ENCODE data around the gene DIAPH2. TPM values are rescaled to one million over a fixed set of nuclear protein-coding genes. Genes with fewer than 3 reads are reported as not detected.
A peak's percentile ranks its signal among the peaks of the same experiment; 100 is the strongest.

DIAPH2 gene
- total and polyA plus RNA-seq, 2 donors (not counting 1 experiment from before 2014, with no cell fraction given), result 4.2 to 32.4 TPM

DNA sequence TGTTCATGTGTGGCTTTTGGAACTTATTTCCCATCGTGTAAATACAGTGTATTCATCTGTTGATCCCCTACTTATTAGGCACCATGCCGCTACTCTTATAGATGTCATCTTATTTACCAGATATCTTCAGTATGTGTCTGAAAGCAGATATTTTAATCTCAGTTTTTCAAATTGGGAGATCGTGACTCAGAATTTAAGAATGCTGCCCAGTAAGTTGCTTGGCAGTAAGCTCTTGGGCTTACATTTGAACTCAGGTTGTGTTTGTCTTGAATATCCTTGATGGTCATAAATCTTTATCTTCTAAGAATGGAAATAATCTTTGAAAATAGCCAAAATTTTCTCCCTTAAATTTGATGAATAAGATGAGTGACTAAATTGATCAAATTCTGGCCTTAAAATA is 153.2 kb downstream of the DIAPH2 start:
- H3K9me3 Mint-ChIP-seq (ENCODE audit: insufficient read depth), result no peaks in the 10 kb centered on the region
- TF ChIP-seq, protein P1, sequence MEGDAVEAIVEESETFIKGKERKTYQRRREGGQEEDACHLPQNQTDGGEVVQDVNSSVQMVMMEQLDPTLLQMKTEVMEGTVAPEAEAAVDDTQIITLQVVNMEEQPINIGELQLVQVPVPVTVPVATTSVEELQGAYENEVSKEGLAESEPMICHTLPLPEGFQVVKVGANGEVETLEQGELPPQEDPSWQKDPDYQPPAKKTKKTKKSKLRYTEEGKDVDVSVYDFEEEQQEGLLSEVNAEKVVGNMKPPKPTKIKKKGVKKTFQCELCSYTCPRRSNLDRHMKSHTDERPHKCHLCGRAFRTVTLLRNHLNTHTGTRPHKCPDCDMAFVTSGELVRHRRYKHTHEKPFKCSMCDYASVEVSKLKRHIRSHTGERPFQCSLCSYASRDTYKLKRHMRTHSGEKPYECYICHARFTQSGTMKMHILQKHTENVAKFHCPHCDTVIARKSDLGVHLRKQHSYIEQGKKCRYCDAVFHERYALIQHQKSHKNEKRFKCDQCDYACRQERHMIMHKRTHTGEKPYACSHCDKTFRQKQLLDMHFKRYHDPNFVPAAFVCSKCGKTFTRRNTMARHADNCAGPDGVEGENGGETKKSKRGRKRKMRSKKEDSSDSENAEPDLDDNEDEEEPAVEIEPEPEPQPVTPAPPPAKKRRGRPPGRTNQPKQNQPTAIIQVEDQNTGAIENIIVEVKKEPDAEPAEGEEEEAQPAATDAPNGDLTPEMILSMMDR (IDR thresholded peaks at IDR 0.05), result no peak
- no peak for TF ChIP-seq EZH2 (IDR thresholded peaks at IDR 0.05; ENCODE audit: borderline replicate concordance, insufficient read depth, low read depth, low read length, poor library complexity, severe bottlenecking)
- intact Hi-C loops (cut with micrococcal nuclease), result no loop called here
- no peak overlapping the region for H2AFZ ChIP-seq (ENCODE audit: insufficient read depth, low read depth, low read length, poor library complexity, severe bottlenecking)
- POLR2A ChIA-PET, result no interaction called here
- H3K4me3 ChIP-seq (ENCODE audit: control extremely low read depth in 1 of 5, extremely low read depth in 1 of 5, insufficient read depth in 1 of 5, low read depth in 2 of 5, low read length in 4 of 5), result no peak overlapping the region
- H3K9ac ChIP-seq (ENCODE audit: low read length), result no peak overlapping the region
- no peaks in the 10 kb centered on the region for H3K27me3 Mint-ChIP-seq
- no peak for DNase-seq
- peaks cover 16% of the 10 kb centered on the region for H3K4me1 Mint-ChIP-seq
- peaks cover 6 to 20% of the 10 kb centered on the region in 2 donors for H3K4me1 ChIP-seq (ENCODE audit: control insufficient read depth in 2 of 2, insufficient read depth in 2 of 2, low read length in 2 of 2)
- H3K79me2 ChIP-seq (ENCODE audit: control insufficient read depth, insufficient read depth, low read length), result peaks cover 3% of the 10 kb centered on the region
- no peaks in the 10 kb centered on the region for H4K20me1 ChIP-seq (ENCODE audit: control insufficient read depth, insufficient read depth, low read length, poor library complexity, severe bottlenecking)
- H3K27me3 ChIP-seq (replicated peaks in 1 of 4; ENCODE audit: control extremely low read depth in 1 of 4, control insufficient read depth in 3 of 4, insufficient read depth in 4 of 4, low read length in 3 of 4), result no peaks in the 10 kb centered on the region
- WGBS (ENCODE audit: insufficient coverage), result no CpG with 5 or more reads among the region's 3 CpGs
- CTCF ChIA-PET, result no interaction called here
- peak overlapping the region; percentile 7 for H3K4me3 Mint-ChIP-seq
- no peak for ATAC-seq (ENCODE audit: low read depth)
- no peak overlapping the region for H3K27ac ChIP-seq (ENCODE audit: low read length in 2 of 2)
- peak overlapping the region; percentile 15 for H3K4me2 ChIP-seq (replicated peaks; ENCODE audit: low read depth, low read length, poor library complexity, severe bottlenecking)
- H3K27ac Mint-ChIP-seq, result no peak overlapping the region
- no peaks in the 10 kb centered on the region for H3K36me3 ChIP-seq (replicated peaks in 1 of 2; ENCODE audit: control extremely low read depth in 1 of 2, control insufficient read depth in 1 of 2, extremely low read depth in 1 of 2, insufficient read depth in 2 of 2, low read length in 1 of 2)
- no peaks in the 10 kb centered on the region for H3K9me3 ChIP-seq (ENCODE audit: control extremely low read depth in 1 of 3, control insufficient read depth in 2 of 3, insufficient read depth in 1 of 3, low read length in 2 of 3)

DNA sequence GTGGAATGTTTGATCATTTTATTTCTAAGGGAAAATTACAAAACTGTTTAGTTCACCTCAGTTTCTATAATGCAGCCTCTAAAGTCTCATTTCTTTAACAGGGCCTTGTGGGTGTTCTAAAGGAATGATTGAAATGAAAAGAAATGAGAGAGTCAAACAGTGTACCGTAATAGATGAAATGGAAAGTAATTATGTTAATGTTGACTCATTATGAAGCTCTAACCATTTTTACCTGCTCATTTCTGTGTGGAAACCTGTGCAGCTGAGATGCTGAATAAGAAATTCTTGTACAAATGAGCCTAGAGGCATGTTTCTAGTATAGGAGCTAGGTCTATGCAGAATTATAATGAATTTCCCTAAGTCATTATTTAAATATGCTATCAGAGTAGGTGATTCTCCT is 153.9 kb downstream of the DIAPH2 start:
- no peaks in the 10 kb centered on the region for H3K27me3 Mint-ChIP-seq
- Histone ChIP-seq H3K27ac (ENCODE audit: low read length in 2 of 2) (no peak overlapping the region), H3K9me3 (ENCODE audit: control extremely low read depth in 1 of 3, control insufficient read depth in 2 of 3, insufficient read depth in 1 of 3, low read length in 2 of 3) (no peaks in the 10 kb centered on the region), H3K79me2 (ENCODE audit: control insufficient read depth, insufficient read depth, low read length) (peaks cover 3% of the 10 kb centered on the region), H3K36me3 (replicated peaks in 1 of 2; ENCODE audit: control extremely low read depth in 1 of 2, control insufficient read depth in 1 of 2, extremely low read depth in 1 of 2, insufficient read depth in 2 of 2, low read length in 1 of 2) (no peaks in the 10 kb centered on the region), H3K4me3 (ENCODE audit: control extremely low read depth in 1 of 5, extremely low read depth in 1 of 5, insufficient read depth in 1 of 5, low read depth in 2 of 5, low read length in 4 of 5) (no peak overlapping the region), H3K4me1 (ENCODE audit: control insufficient read depth in 2 of 2, insufficient read depth in 2 of 2, low read length in 2 of 2) (peaks cover 6 to 20% of the 10 kb centered on the region in 2 donors), H3K4me2 (replicated peaks; ENCODE audit: low read depth, low read length, poor library complexity, severe bottlenecking) (no peak overlapping the region), H3K9ac (ENCODE audit: low read length) (no peak overlapping the region), H2AFZ (ENCODE audit: insufficient read depth, low read depth, low read length, poor library complexity, severe bottlenecking) (no peak overlapping the region), H3K27me3 (replicated peaks in 1 of 4; ENCODE audit: control extremely low read depth in 1 of 4, control insufficient read depth in 3 of 4, insufficient read depth in 4 of 4, low read length in 3 of 4) (no peaks in the 10 kb centered on the region), H4K20me1 (ENCODE audit: control insufficient read depth, insufficient read depth, low read length, poor library complexity, severe bottlenecking) (no peaks in the 10 kb centered on the region)
- no peaks in the 10 kb centered on the region for H3K9me3 Mint-ChIP-seq (ENCODE audit: insufficient read depth)
- WGBS (ENCODE audit: insufficient coverage), result no CpG with 5 or more reads among the region's 1 CpG
- CTCF ChIA-PET, result no interaction called here
- intact Hi-C loops (cut with micrococcal nuclease), result no loop called here
- TF ChIP-seq EZH2 (IDR thresholded peaks at IDR 0.05; ENCODE audit: borderline replicate concordance, insufficient read depth, low read depth, low read length, poor library complexity, severe bottlenecking), result no peak
- TF ChIP-seq, protein P1 (IDR thresholded peaks at IDR 0.05), result no peak
- ATAC-seq (ENCODE audit: low read depth) (no peak), DNase-seq (no peak)
- H3K4me3 Mint-ChIP-seq, result no peak overlapping the region
- H3K27ac Mint-ChIP-seq, result no peak overlapping the region
- H3K4me1 Mint-ChIP-seq, result peaks cover 16% of the 10 kb centered on the region
- POLR2A ChIA-PET, result no interaction called here

Data from B cell (primary cell).